ENCODE data around the gene MYO3B. TPM values are rescaled to one million over a fixed set of nuclear protein-coding genes. Genes with fewer than 3 reads are reported as not detected.

The MYO3B gene
- total RNA-seq, 1 donor from 2014 or later = 0.17 TPM

- Histone ChIP-seq H3K27ac (no peak overlapping the region), H3K36me3 (no peaks in the 10 kb centered on the region), H3K4me3 (no peak overlapping the region), H3K9me3 (no peaks in the 10 kb centered on the region), H3K4me1 (no peaks in the 10 kb centered on the region), H3K27me3 (no peaks in the 10 kb centered on the region)
- TF ChIP-seq CTCF (IDR thresholded peaks at IDR 0.05) = no peak
- ATAC-seq (no peak), DNase-seq (no peak)
- intact Hi-C loops (cut with DNase I) = no loop called here
These were observed 473.8 kb downstream of the MYO3B start for GRCh38 chr2:170651624-170652325.

GRCh38 chr2:170652637-170653417 is 474.9 kb downstream of the MYO3B start:
- DNase-seq = no peak
- Histone ChIP-seq H3K36me3 (no peaks in the 10 kb centered on the region), H3K9me3 (no peaks in the 10 kb centered on the region), H3K27me3 (no peaks in the 10 kb centered on the region), H3K4me3 (no peak overlapping the region), H3K4me1 (no peaks in the 10 kb centered on the region), H3K27ac (no peak overlapping the region)
- no peak for ATAC-seq
- TF ChIP-seq CTCF (IDR thresholded peaks at IDR 0.05) = no peak
- intact Hi-C loops (cut with DNase I) = no loop called here

- Histone ChIP-seq H3K4me1 (no peaks in the 10 kb centered on the region), H3K9me3 (no peaks in the 10 kb centered on the region), H3K4me3 (no peak overlapping the region), H3K27me3 (no peaks in the 10 kb centered on the region), H3K36me3 (no peaks in the 10 kb centered on the region), H3K27ac (no peak overlapping the region)
- DNase-seq (no peak), ATAC-seq (no peak)
- no peak for TF ChIP-seq CTCF (IDR thresholded peaks at IDR 0.05)
- intact Hi-C loops (cut with DNase I) = no loop called here
These were observed 478.7 kb downstream of the MYO3B start for GRCh38 chr2:170656669-170657068.

- Histone ChIP-seq H3K27me3 (no peaks in the 10 kb centered on the region), H3K4me1 (no peaks in the 10 kb centered on the region), H3K9me3 (no peaks in the 10 kb centered on the region), H3K4me3 (no peak overlapping the region), H3K27ac (no peak overlapping the region), H3K36me3 (no peaks in the 10 kb centered on the region)
- TF ChIP-seq CTCF (IDR thresholded peaks at IDR 0.05) = no peak
- intact Hi-C loops (cut with DNase I) = no loop called here
- peak; percentile 20 for ATAC-seq
- no peak for DNase-seq
These were observed 482.5 kb downstream of the MYO3B start for GRCh38 chr2:170660409-170660808.

GRCh38 chr2:170665743-170666142 is 487.8 kb downstream of the MYO3B start:
- no peaks in the 10 kb centered on the region for H3K4me1 ChIP-seq
- intact Hi-C loops (cut with DNase I) = no loop called here
- DNase-seq = no peak
- no peak for TF ChIP-seq CTCF (IDR thresholded peaks at IDR 0.05)
- no peaks in the 10 kb centered on the region for H3K27me3 ChIP-seq
- no peak for ATAC-seq
- no peak overlapping the region for H3K4me3 ChIP-seq
- H3K36me3 ChIP-seq = no peaks in the 10 kb centered on the region
- H3K27ac ChIP-seq = no peak overlapping the region
- H3K9me3 ChIP-seq = no peaks in the 10 kb centered on the region

Measured in upper lobe of right lung (tissue), 1 donor.